Measurements from ENCODE around the gene LBX2. TPM values are rescaled to one million over a fixed set of nuclear protein-coding genes. Genes with fewer than 3 reads are reported as not detected.

LBX2 gene
- total and polyA plus RNA-seq, 2 experiments from 2014 or later: 0.24 to 0.57 TPM

GRCh38 chr2:74503506-74504475 is 4.4 kb upstream of the LBX2 start (continued):
- no peak for TF ChIP-seq STAT1 (IDR thresholded peaks at IDR 0.05; ENCODE audit: unreplicated experiment)
- peak; percentile 93 for TF ChIP-seq EZH2 (IDR thresholded peaks at IDR 0.05; ENCODE audit: low read depth, unreplicated experiment)
- no peak for TF ChIP-seq REST (IDR thresholded peaks at IDR 0.05; ENCODE audit: unreplicated experiment)
- TF ChIP-seq, protein P1, sequence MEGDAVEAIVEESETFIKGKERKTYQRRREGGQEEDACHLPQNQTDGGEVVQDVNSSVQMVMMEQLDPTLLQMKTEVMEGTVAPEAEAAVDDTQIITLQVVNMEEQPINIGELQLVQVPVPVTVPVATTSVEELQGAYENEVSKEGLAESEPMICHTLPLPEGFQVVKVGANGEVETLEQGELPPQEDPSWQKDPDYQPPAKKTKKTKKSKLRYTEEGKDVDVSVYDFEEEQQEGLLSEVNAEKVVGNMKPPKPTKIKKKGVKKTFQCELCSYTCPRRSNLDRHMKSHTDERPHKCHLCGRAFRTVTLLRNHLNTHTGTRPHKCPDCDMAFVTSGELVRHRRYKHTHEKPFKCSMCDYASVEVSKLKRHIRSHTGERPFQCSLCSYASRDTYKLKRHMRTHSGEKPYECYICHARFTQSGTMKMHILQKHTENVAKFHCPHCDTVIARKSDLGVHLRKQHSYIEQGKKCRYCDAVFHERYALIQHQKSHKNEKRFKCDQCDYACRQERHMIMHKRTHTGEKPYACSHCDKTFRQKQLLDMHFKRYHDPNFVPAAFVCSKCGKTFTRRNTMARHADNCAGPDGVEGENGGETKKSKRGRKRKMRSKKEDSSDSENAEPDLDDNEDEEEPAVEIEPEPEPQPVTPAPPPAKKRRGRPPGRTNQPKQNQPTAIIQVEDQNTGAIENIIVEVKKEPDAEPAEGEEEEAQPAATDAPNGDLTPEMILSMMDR (conservative IDR thresholded peaks at IDR 0.05; ENCODE audit: low read depth in 2 of 2): no peak
- TF ChIP-seq, protein P2, sequence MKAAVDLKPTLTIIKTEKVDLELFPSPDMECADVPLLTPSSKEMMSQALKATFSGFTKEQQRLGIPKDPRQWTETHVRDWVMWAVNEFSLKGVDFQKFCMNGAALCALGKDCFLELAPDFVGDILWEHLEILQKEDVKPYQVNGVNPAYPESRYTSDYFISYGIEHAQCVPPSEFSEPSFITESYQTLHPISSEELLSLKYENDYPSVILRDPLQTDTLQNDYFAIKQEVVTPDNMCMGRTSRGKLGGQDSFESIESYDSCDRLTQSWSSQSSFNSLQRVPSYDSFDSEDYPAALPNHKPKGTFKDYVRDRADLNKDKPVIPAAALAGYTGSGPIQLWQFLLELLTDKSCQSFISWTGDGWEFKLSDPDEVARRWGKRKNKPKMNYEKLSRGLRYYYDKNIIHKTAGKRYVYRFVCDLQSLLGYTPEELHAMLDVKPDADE (IDR thresholded peaks at IDR 0.05): no peak

DNA sequence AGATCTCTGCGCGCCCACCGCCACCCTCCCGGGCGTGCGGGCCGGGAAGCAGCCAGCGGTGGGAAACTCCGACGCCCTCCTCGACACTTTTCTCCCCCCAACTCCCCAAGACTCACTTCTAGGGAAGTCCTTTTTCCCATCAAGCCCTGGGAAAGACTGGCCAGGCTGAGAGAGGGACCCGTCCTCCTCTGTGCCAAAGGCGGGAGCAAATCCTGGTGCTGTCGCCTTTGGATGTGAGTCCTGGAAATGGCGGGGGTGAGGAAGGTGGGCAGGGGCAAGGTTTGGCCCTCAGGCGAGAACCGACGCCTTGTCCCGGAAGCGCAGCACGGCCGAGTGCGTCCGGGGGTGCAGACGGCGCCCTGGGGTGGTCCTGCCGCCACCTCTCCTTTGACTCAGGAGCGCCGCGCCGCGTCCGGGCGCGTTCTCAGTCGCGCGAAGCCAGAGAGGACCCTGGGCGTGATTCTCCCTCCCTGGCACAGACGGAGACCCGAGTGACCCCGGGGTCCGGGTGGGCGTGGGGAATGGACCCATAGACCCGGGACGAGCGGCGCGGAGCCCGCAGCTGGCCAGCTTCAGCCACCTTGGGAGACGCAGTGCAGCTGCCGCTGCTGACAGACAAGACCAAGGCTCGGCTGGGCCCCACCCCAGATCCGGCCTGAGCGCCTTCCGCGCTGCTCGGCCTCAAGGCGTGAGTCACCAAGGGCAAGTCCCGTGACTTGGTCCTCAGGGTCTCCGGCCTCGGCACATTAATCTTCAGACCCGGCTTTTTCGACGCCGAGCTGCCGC is 3.5 kb upstream of the LBX2 start:
- Histone ChIP-seq H3K36me3 (ENCODE audit: insufficient read depth) (peaks cover 7% of the 10 kb centered on the region; the same call in 1 of the 2 replicates), H3F3A (replicated peaks; ENCODE audit: low read depth) (peaks cover 38% of the 10 kb centered on the region), H3K27me3 (ENCODE audit: insufficient read depth) (peaks cover 92% of the 10 kb centered on the region), H3K79me2 (replicated peaks; ENCODE audit: insufficient read depth) (peaks cover 8% of the 10 kb centered on the region), H3K27ac (ENCODE audit: low read depth) (no peak overlapping the region), H3K4me1 (ENCODE audit: insufficient read depth) (peaks cover 50% of the 10 kb centered on the region), H3K4me2 (peak overlapping the region; percentile 95), H4K20me1 (replicated peaks; ENCODE audit: insufficient read depth) (peaks cover 11% of the 10 kb centered on the region), H3K4me3 (peak overlapping the region; percentile 71), H2AFZ (peak overlapping the region; percentile 96), H3K9me2 (ENCODE audit: insufficient read depth) (no peaks in the 10 kb centered on the region)
- no peaks in the 10 kb centered on the region; the same call in 1 of the 3 replicates for H3K9me3 Mint-ChIP-seq
- TF ChIP-seq POLR2AphosphoS5 (IDR thresholded peaks at IDR 0.05; ENCODE audit: low read depth) (0 out of 2 replicates have a peak, but pooled peaks have one; percentile 23), EZH2 (IDR thresholded peaks at IDR 0.05; ENCODE audit: low read depth, unreplicated experiment) (peak; percentile 39), JUNB (IDR thresholded peaks at IDR 0.05; ENCODE audit: unreplicated experiment) (no peak), EZH2phosphoT487 (IDR thresholded peaks at IDR 0.05; ENCODE audit: unreplicated experiment) (peak; percentile 65)
- TF ChIP-seq, protein P1 (conservative IDR thresholded peaks at IDR 0.05; ENCODE audit: low read depth in 2 of 2): peak in 1 of 2 experiments; percentile 42; a peak in 2 of 4 replicates
- ATAC-seq: peak; percentile 9
- peaks cover 55% of the 10 kb centered on the region for H3K4me1 Mint-ChIP-seq
- peak; percentile 73 for DNase-seq (ENCODE audit: low spot score)
- H3K4me3 Mint-ChIP-seq: peak overlapping the region; percentile 86
- H3K27ac Mint-ChIP-seq: no peak overlapping the region
- H3K27me3 Mint-ChIP-seq (ENCODE audit: insufficient read depth, low read depth, poor library complexity): peaks cover 97% of the 10 kb centered on the region
- H3K36me3 Mint-ChIP-seq (ENCODE audit: low read depth): peaks cover 28% of the 10 kb centered on the region
